ENCODE results near the gene GOSR1.
"Not testable (repeated sequence)": the region's sequence is repeated elsewhere in the genome, so short reads cannot be mapped to it uniquely, and the experiment has no call there.

GOSR1 gene

DNA sequence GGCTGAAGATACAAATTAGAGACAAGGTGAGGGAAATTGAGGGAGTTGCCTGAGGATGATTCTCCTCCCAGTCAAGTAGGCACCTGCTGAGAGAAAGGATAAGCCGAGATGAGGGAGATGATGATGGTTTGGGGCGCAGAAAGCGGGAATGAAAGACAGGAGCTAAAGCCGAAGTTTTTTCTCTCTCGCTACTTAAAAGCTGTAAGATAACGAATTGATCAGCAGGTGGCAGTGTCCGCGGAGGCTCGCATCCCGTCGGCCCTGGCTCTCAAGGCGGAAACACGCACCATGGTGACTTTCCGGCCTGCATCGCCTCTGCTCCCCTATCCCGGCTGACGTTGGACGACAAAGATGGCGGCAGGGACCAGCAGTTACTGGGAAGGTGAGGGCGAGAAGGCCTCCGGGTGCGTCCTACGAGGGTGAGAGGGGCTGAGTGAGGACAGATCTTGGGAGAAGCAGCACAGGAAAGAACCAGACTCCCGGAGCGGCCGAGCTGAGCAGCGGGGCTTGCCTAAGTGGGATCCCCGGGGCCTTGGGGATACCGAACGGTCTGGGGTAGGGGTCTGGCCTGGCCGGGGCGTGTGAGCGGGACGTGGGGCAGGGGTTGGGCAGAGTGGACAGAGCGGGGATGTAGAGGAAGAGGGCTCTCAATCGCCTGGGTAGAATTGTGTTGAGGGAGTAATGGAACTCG lies at the start of gene GOSR1:
Gene GOSR1 (plus strand): TSS at position 326 of the 691 bp plus-strand sequence. CDS start 26 bp downstream, at position 352.
- in situ Hi-C loops (cut with HindIII; ENCODE audit: low sequenced_read_pairs), result no loop called here

DNA sequence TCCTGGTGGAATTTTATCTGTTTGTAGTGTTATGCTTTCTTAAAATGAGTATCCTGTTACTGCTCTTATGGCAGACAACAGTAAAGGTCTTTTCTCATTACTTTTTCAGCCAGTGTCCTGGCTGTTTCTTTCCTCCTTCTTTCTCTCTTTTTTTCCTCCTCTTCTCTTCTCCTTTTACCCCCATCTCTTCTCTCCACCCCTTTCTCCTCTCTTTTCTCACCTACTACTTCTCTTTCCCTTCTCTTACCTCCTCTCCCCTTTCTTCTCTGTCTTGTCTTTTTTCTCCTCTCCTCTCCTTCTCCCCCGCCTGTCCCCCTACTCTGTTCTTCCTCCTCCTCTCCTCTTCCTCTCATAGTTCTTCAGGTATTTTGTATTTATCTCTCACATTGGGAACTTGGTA lies 49.6 kb upstream of the GOSR1 start:
- in situ Hi-C loops (cut with HindIII; ENCODE audit: low sequenced_read_pairs), result no loop called here

DNA sequence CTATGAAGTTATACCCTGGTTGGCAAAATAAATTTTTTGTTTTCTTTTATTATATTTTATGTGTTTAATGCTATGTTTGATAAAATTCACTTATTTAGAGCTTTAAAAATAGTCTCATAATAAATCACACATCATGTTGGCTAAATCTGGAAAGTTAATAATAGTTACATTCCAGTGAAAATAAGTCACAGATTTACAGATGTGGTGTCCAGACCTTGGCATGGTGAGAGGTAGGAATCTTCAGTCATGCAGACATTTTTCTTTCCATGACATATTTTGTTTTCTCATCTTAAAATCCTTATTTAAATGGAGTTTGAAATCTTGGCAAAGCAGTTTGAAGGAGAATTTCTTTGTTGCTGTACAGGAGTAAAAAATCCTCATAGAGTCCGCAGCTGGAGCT lies 48.1 kb upstream of the GOSR1 start:
- in situ Hi-C loops (cut with HindIII; ENCODE audit: low sequenced_read_pairs), result no loop called here

DNA sequence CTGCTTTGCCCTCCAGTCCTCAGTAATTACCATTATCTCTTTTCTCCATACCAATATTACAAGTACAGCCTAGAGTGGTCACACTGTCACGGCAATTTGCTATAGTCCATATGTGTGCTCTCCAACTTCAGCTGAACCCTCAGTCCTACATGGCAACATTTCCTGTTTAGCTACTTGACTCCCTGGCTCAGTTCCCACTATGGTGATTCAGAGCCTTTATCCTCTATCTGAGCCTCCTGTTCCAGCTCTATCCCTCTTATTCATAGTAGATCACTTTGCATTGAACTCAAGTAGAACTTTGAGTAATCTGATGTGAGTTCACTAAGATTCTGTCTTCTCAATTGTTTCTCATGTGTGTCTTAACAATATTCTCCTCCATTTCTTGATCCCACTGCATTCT lies 43.7 kb upstream of the GOSR1 start:
- in situ Hi-C loops (cut with HindIII; ENCODE audit: low sequenced_read_pairs), result loop anchor here (5.0 kb wide), 1 partner anchor 99 kb away; no protein-coding TSS in a partner anchor

DNA sequence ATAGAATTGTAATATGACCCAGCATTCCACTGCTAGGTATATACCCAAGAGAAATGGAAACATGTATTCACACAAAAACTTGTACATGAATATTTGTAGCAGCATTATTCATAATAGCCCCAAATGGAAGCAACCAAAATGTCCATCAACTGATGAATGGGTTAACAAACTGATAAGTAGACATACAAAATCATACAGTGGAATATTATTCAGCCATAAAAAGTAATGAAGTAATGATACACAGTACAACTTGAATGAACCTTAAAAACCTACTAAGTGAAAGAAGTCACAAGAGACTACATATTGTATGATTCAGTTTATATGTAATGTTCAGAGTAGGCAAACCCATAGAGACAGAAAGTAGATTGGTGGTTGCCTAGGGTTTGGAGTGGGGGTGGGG lies 40.5 kb upstream of the GOSR1 start:
- in situ Hi-C loops (cut with HindIII; ENCODE audit: low sequenced_read_pairs), result no loop called here

DNA sequence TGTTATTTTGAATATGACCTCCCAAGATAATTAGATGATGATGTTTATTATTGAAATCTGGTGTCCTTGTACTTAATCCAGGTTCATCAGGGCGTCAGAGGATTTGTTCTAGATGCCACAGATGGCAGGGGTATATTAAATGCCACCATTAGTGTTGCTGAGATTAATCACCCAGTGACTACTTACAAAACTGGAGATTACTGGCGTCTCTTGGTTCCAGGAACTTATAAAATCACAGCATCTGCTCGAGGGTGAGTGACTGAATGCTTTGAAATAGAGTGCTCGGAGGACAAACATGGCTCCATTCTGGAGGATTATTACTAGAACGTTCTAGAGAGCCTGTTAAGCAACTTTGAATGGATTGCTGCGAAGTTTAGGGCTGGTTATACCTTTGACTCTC lies 33.5 kb upstream of the GOSR1 start:
- in situ Hi-C loops (cut with HindIII; ENCODE audit: low sequenced_read_pairs), result no loop called here

DNA sequence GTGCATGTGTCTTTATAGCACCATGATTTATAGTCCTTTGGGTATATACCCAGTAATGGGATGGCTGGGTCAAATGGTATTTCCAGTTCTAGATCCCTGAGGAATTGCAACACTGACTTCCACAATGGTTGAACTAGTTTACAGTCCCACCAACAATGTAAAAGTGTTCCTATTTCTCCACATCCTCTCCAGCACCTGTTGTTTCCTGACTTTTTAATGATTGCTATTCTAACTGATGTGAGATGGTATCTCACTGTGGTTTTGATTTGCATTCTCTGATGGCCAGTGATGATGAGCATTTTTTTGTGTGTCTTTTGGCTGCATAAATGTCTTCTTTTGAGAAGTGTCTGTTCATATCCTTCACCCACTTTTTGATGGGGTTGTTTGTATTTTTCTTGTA lies 30.6 kb upstream of the GOSR1 start:
- in situ Hi-C loops (cut with HindIII; ENCODE audit: low sequenced_read_pairs), result not testable (repeated sequence)

DNA sequence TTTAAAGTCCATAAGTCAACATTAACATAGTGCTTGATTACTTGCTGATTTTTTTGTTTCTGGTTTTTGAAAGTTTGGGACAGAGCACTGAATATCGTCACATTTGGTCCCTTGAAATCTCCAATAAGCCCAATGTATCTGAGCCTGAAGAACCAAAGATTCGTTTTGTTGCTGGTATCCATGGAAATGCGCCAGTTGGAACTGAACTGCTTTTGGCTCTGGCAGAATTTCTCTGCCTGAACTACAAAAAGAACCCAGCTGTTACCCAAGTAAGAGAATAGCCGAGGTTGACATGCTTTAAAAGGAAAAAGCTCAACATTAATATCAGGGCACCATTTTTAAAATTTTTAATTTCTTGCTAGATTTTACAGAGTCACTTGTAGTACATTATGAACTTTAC lies 27.7 kb upstream of the GOSR1 start:
- in situ Hi-C loops (cut with HindIII; ENCODE audit: low sequenced_read_pairs), result no loop called here

DNA sequence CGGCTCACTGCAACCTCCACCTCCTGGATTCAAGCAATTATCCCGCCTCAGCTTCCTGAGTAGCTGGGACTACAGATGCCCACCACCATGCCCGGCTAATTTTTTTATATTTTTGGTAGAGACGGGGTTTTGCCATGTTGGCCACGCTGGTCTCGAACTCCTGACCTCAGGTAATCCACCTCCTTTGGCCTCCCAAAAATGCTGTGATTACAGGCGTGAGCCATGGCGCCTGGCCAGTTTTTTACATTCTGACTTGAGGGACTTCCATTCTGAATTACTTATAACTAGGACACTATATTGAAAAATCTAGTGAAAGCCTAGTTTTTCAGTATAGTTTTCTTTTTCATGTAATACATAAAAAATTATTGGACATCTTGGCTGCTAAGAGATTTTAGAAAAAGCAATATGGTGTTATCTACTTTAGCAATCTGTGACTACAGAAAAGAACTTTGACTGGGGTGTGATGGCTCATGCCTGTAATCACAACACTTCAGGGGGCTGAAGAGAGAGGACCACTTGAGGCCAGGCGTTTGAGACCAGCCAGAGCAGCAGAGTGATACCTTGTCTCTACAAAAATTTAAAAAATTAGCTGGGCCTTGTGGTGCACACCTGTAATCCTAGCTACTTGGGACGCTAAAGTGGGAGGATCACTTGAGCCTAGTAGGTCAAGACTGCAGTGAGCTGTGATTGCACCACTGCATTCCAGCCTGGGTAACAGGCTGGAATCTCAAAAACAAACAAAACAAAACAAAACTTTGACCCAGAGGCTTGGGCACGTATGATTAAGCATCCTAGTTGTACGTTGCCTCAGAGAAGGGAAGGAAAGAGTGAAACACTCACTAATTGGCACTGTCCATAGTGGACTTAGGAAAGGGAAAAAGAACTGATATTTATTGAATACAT lies 26.8 kb upstream of the GOSR1 start:
- in situ Hi-C loops (cut with HindIII; ENCODE audit: low sequenced_read_pairs), result no loop called here

DNA sequence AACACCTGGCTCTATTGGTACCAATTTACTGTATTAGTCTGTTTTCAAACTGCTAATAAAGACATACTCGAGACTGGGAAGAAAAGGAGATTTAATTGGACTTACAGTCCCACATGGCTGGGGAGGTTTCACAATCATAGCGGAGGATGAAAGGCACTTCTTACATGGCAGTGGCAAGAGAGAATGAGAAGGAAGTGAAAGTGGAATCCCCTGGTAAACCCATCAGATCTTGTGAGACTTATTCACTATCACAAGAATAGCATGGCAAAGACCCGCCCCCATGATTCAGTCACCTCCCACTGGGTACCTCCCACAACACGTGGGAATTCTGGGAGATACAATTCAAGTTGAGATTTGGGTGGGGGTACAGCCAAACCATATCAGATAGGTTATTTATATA lies 22.6 kb upstream of the GOSR1 start:
- in situ Hi-C loops (cut with HindIII; ENCODE audit: low sequenced_read_pairs), result no loop called here

DNA sequence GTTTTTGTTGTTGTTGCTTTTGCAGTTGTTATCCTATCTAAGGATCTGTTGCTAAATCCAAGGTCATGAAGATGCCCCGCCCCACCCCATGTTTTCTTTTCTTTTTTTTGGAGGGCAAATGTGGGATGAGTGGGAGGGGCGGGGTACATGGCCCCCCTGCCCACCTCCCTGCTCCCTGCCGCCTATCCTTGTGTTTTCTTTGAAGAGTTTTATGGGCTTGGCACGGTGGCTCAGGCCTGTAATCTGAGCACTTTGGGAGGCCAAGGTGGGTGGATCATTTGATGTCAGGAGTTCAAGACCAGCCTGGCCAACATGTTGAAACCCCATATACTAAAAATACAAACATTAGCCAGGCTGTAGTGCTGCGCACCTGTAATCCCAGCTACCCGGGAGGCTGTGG lies 18.8 kb upstream of the GOSR1 start:
- in situ Hi-C loops (cut with HindIII; ENCODE audit: low sequenced_read_pairs), result no loop called here

DNA sequence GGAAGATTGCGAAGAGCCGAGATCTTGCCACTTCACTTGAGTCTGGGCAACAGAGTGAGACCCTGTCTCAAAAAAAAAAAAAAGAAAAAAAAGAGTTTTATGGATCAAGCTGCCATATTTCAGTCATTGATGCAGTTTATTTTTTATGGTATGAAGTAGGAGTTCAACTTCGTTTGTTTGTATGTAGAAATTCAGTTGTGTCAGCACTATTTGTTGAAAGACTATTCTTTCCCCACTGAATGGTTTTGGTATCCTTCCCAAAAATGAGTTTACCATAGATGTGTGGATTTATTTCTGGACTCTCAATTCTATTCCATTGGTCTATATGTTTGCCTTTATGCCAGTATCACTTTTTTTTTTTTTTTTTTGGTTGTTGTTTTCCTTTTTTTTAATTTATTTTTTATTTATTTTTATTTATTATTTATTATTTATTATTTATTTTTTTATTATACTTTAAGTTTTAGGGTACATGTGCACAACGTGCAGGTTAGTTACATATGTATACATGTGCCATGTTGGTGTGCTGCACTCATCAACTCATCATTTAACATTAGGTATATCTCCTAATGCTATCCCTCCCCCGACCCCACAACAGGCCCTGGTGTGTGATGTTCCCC lies 18.3 kb upstream of the GOSR1 start:
- in situ Hi-C loops (cut with HindIII; ENCODE audit: low sequenced_read_pairs), result not testable (repeated sequence)

DNA sequence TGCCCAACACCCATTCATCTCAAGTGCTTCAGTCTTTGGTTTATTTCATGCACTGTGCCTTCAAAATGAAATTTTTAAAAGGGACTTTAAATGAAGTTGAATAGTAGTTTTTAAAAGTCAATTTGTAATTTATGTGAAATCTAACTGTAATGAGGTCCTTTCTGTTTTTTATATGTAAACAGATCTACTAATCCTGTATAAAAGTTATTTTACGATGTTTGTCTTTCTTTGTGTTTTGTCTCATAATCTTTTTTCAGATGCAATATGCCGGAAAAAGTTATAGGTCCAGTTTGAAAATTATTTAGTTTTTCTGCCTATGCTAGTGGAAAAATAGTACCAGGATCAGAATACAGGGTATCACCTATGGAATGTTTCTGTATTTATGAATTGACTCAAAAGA lies 8.7 kb upstream of the GOSR1 start:
- in situ Hi-C loops (cut with HindIII; ENCODE audit: low sequenced_read_pairs), result loop anchor here (5.0 kb wide), 1 partner anchor 81 kb away; no protein-coding TSS in a partner anchor

DNA sequence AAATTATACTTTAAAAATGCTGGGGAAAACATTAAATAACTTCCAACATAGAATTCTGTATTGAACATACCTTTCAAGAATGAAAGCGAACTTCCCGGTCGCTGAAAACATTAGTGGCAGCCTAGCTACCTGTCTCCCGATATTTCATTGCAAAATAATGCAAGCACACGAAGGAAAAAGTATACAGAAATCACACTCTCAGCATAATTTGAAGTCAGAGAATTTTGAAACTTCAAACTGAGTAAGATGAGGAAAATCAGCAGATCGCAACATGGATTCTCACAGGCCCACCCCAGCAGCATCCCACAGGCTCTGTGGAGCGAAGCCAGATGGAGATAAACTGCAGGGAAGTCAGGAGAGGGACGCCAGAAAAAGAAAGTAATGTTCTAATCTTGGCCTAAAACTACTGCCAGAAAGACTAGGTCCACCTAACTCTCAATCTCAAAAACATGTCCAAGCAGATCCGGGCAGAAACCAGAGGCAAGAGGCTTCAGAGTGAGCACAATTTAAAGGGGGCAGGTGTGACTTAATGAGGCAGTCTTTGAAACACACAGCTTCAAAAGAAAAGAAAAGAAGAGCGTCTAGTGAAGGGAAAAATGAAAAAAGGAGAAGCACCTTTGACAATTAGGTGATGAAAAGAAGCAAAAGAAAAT lies 4.8 kb upstream of the GOSR1 start:
- in situ Hi-C loops (cut with HindIII; ENCODE audit: low sequenced_read_pairs), result no loop called here

DNA sequence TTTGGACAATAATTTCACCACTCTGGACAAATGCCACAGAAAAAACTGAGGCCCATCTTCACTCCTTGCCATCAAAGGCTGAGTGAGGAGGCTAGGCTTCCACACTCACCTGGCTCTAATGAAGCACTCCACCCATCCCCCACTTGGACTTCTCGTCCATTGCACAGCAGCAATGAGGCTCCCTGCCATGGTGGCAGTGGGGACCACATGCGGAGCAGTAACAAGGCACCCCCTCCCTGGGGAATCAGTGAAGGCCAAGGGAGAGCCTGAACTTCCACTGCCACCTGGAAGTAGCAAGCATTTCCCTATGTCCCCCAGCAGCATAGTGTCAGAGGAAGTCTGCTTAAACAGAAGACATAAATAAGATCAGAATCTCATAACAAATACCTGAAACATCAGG lies 2.0 kb upstream of the GOSR1 start:
- in situ Hi-C loops (cut with HindIII; ENCODE audit: low sequenced_read_pairs), result no loop called here

DNA sequence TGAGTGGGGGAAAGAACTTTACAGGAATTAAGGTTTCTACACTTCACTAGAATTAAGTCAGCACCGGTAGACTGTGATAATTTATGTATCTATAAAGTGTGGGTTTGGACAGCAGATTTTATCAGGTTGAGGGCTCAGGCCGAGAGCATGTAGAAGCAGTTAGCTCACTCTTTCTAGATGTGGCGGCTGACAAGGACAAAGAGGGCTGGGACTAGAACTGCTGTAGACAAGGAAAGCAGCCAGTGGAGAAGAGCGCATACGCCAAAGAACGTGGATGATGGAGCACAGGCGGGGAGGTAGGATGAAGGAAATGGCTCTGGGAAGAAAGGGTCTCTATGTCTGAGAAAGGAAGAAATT lies 504 bp upstream of the GOSR1 start:
- in situ Hi-C loops (cut with HindIII; ENCODE audit: low sequenced_read_pairs), result no loop called here

DNA sequence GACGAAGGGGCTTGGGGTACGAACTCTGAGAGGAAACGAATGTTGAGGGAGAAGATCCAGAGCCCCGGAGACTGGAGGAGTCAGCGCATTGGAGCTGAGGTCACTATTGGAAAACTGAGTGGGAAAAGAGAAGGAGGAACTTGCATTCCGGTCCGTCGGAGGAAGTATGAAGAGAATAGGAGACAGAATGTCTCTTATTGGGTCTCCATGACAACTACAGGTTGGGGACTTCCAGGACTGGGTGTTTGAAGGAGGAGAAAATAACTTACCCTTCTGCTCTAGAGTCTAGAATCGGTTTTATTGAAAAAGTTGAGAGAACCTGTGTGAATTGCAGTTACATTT lies 537 bp downstream of the GOSR1 start:
- in situ Hi-C loops (cut with HindIII; ENCODE audit: low sequenced_read_pairs), result no loop called here

DNA sequence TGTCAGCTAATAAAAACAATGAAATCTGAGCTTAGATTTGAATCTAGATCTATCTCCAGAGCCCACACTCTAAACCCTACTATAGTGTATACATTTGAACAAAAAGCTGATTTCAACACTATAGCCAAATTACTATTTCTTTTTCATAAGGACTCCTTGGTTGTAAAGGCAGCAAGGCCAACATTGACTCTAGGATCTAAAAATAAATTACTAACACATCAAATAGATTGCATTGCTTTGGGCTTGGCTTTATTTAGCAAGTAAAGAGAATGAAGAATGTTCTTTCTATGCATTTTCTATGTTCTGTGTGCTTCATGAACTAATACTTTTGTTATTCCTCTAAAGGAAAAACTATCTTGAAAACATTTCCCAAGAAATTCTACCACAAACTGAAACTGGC lies 5.3 kb downstream of the GOSR1 start:
- in situ Hi-C loops (cut with HindIII; ENCODE audit: low sequenced_read_pairs), result no loop called here

DNA sequence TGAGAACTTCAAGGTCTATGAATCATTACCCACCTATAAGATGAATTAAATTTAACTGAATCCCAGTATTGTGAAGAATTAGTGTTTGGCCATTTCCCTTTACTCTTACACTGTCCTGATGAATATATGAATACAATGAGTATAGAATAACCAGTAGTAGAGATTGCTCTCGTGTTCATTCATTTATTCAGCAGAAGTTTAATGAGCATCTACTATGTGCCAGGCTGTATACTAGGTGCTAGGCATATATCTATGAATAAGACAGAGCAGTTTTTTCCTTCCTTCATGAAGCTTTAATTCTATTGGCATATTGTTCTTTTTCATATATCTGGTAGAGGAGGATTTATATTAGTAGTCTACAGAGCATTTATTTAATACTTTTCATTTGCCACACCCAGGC lies 6.0 kb downstream of the GOSR1 start:
- in situ Hi-C loops (cut with HindIII; ENCODE audit: low sequenced_read_pairs), result no loop called here

DNA sequence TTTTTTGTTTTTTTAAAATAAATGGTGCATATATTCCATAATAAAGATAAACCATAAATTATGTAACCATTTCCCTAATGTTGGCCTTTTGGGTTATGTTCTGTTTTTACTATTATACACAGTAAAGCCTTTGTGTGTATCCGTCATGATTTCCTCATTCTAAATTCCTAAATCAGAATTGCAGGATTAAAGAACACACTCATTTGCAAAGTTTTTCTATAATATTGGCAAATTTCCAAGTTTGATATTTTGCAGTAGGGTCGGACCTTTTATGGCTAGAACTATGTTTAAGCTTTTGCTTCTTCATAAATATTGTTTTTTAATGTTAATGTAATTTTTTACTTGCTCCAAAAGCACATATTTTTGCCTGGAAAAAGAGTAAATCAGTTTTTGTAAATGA lies 16.6 kb downstream of the GOSR1 start:
- in situ Hi-C loops (cut with HindIII; ENCODE audit: low sequenced_read_pairs), result no loop called here

DNA sequence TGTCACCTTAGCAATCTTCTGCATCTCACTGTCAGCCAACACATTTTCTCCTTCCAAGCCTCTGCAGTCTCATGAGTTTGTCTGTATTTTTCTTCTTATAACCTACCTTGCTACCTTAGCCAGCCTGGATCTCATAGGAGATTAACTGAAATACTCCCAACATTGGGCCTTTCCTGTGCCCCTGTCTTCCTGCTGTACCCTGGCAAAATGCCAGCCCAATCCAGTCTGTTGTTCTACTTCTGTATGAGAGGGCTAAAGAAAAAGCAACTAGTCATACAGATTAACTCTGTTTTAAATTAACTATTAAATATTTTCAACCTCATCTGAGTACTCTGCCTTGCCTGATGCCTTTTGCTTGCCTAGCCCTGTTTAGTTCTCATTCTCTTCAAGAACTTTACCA lies 18.4 kb downstream of the GOSR1 start:
- in situ Hi-C loops (cut with HindIII; ENCODE audit: low sequenced_read_pairs), result no loop called here
